Astrocyte (in vitro differentiated cells and primary cell): Measurements from ENCODE around the gene AJAP1. TPM values are rescaled to one million over a fixed set of nuclear protein-coding genes. Genes with fewer than 3 reads are reported as not detected.
"Not testable (repeated sequence)": the region's sequence is repeated elsewhere in the genome, so short reads cannot be mapped to it uniquely, and the experiment has no call there.

Source experiments
- DNase-seq: peaks from one replicate; pipeline ENCODE4 v3.0.0-alpha.2; 2010; ENCODE audit warnings: low read depth
- FAIRE-seq: peaks from 2 replicates; lab custom pipeline; 2011; peaks lifted over from hg19 to GRCh38; lab: Jason Lieb, UNC
- H2AFZ ChIP-seq: 2 replicates; pipeline ENCODE4 v1.6.0; 2012; ENCODE audit warnings: low read depth, low read length, inconsistent platforms
- H3K27ac ChIP-seq: 2 replicates; pipeline ENCODE4 v1.5.1; 2011; ENCODE audit warnings: low read depth, low read length, inconsistent platforms
- H3K27me3 ChIP-seq: 2 replicates; pipeline ENCODE4 v1.6.0; 2011; ENCODE audit warnings: low read length, inconsistent platforms; ENCODE audit not compliant: insufficient read depth
- H3K36me3 ChIP-seq: 2 replicates; pipeline ENCODE4 v1.5.1; 2011; ENCODE audit warnings: low read length, inconsistent platforms; ENCODE audit not compliant: insufficient read depth
- H3K4me1 ChIP-seq: 2 replicates; pipeline ENCODE4 v1.5.1; 2011; ENCODE audit warnings: low read length, inconsistent platforms; ENCODE audit not compliant: insufficient read depth
- H3K4me2 ChIP-seq: 2 replicates; pipeline ENCODE4 v1.6.0; 2012; ENCODE audit warnings: low read length, inconsistent platforms
- H3K4me3 ChIP-seq: 2 replicates; pipeline ENCODE4 v1.5.1; 2011; ENCODE audit warnings: low read depth, mild to moderate bottlenecking, low read length, inconsistent platforms; ENCODE audit not compliant: insufficient read depth
- H3K79me2 ChIP-seq: 2 replicates; pipeline ENCODE4 v1.6.0; 2012; ENCODE audit warnings: mild to moderate bottlenecking, low read length, inconsistent platforms; ENCODE audit not compliant: insufficient read depth
- H3K9ac ChIP-seq: 2 replicates; pipeline ENCODE4 v1.6.0; 2012; ENCODE audit warnings: mild to moderate bottlenecking, low read length, inconsistent platforms
- H3K9me3 ChIP-seq: 2 replicates; pipeline ENCODE4 v1.5.1; 2012; ENCODE audit warnings: low read depth, mild to moderate bottlenecking, low read length, inconsistent platforms; ENCODE audit not compliant: insufficient read depth
- H4K20me1 ChIP-seq: 2 replicates; pipeline ENCODE4 v1.6.0; 2012; ENCODE audit warnings: low read length, inconsistent platforms; ENCODE audit not compliant: insufficient read depth
- H3K27ac Mint-ChIP-seq: one replicate; pipeline ENCODE4 v1.8.0; 2021; ENCODE audit warnings: mild to moderate bottlenecking, mixed read lengths; ENCODE audit not compliant: unreplicated experiment
- H3K27me3 Mint-ChIP-seq: one replicate; pipeline ENCODE4 v1.8.0; 2021; ENCODE audit warnings: low read depth, mixed read lengths; ENCODE audit not compliant: unreplicated experiment
- H3K36me3 Mint-ChIP-seq: one replicate; pipeline ENCODE4 v1.8.0; 2021; ENCODE audit warnings: low read depth, mixed read lengths; ENCODE audit not compliant: unreplicated experiment
- H3K4me1 Mint-ChIP-seq: one replicate; pipeline ENCODE4 v1.8.0; 2021; ENCODE audit warnings: low read depth, mixed read lengths; ENCODE audit not compliant: unreplicated experiment
- H3K4me3 Mint-ChIP-seq: one replicate; pipeline ENCODE4 v1.8.0; 2021; ENCODE audit warnings: mild to moderate bottlenecking, moderate library complexity, mixed read lengths; ENCODE audit not compliant: unreplicated experiment
- H3K9me3 Mint-ChIP-seq: one replicate; pipeline ENCODE4 v1.8.0; 2021; ENCODE audit warnings: mild to moderate bottlenecking, mixed read lengths; ENCODE audit not compliant: unreplicated experiment
- CTCF ChIP-seq: IDR thresholded peaks from 2 replicates; pipeline ENCODE4 v1.5.1; 2011; ENCODE audit warnings: low read depth, mild to moderate bottlenecking, inconsistent platforms, low read length, moderate library complexity; ENCODE audit not compliant: insufficient read depth
- EZH2 ChIP-seq: IDR thresholded peaks from 2 replicates; pipeline ENCODE4 v1.6.1; 2012; ENCODE audit warnings: mild to moderate bottlenecking, low read length, inconsistent platforms; ENCODE audit not compliant: insufficient read depth
- total RNA-seq: library from RNA; stranded (reverse); gene quantifications from 2 replicates; pipeline ENCODE4 v1.2.1, GENCODE V29; 2021

Gene AJAP1
- total RNA-seq, 1 donor from 2014 or later = 0.34 TPM

GRCh38 chr1:4664095-4664494 lies 9.7 kb downstream of the AJAP1 start:
- H3K4me2 ChIP-seq = no peak overlapping the region
- peaks cover 2% of the 10 kb centered on the region for H3K9me3 ChIP-seq
- H3K9me3 Mint-ChIP-seq = peaks cover 6% of the 10 kb centered on the region
- H3K4me1 Mint-ChIP-seq = peaks cover 7% of the 10 kb centered on the region
- H4K20me1 ChIP-seq = no peaks in the 10 kb centered on the region
- no peaks in the 10 kb centered on the region for H3K27me3 ChIP-seq
- no peak overlapping the region for H3K27ac Mint-ChIP-seq
- H2AFZ ChIP-seq = no peak overlapping the region
- no peak overlapping the region for H3K9ac ChIP-seq
- no peaks in the 10 kb centered on the region for H3K79me2 ChIP-seq
- no peak for FAIRE-seq
- H3K4me3 Mint-ChIP-seq = no peak overlapping the region
- no peaks in the 10 kb centered on the region for H3K36me3 ChIP-seq
- peaks cover 1% of the 10 kb centered on the region for H3K36me3 Mint-ChIP-seq
- peaks cover 51% of the 10 kb centered on the region for H3K27me3 Mint-ChIP-seq
- H3K4me1 ChIP-seq = no peaks in the 10 kb centered on the region
- no peak overlapping the region for H3K27ac ChIP-seq
- no peak overlapping the region for H3K4me3 ChIP-seq
- TF ChIP-seq CTCF (no peak), EZH2 (no peak)
- no peak for DNase-seq

GRCh38 chr1:4664606-4665005 lies 10.2 kb downstream of the AJAP1 start:
- DNase-seq (no peak), FAIRE-seq (no peak)
- no peaks in the 10 kb centered on the region for H3K36me3 ChIP-seq
- no peaks in the 10 kb centered on the region for H4K20me1 ChIP-seq
- H3K27me3 ChIP-seq = no peaks in the 10 kb centered on the region
- H3K9ac ChIP-seq = no peak overlapping the region
- H3K27ac ChIP-seq = no peak overlapping the region
- Mint-ChIP-seq H3K4me3 (no peak overlapping the region), H3K36me3 (peaks cover 1% of the 10 kb centered on the region), H3K27me3 (peaks cover 46% of the 10 kb centered on the region), H3K4me1 (peaks cover 4% of the 10 kb centered on the region), H3K9me3 (peaks cover 6% of the 10 kb centered on the region), H3K27ac (no peak overlapping the region)
- no peak overlapping the region for H3K4me3 ChIP-seq
- no peaks in the 10 kb centered on the region for H3K4me1 ChIP-seq
- H3K79me2 ChIP-seq = no peaks in the 10 kb centered on the region
- H3K9me3 ChIP-seq = peaks cover 2% of the 10 kb centered on the region
- TF ChIP-seq CTCF (no peak), EZH2 (no peak)
- H2AFZ ChIP-seq = no peak overlapping the region
- no peak overlapping the region for H3K4me2 ChIP-seq

GRCh38 chr1:4665456-4665855 lies 11.0 kb downstream of the AJAP1 start:
- Histone ChIP-seq H3K27ac (no peak overlapping the region), H4K20me1 (no peaks in the 10 kb centered on the region), H3K36me3 (no peaks in the 10 kb centered on the region), H3K79me2 (no peaks in the 10 kb centered on the region), H3K4me3 (no peak overlapping the region), H3K9ac (no peak overlapping the region), H2AFZ (no peak overlapping the region), H3K4me2 (no peak overlapping the region), H3K27me3 (no peaks in the 10 kb centered on the region), H3K4me1 (no peaks in the 10 kb centered on the region), H3K9me3 (peaks cover 2% of the 10 kb centered on the region)
- Mint-ChIP-seq H3K9me3 (peaks cover 6% of the 10 kb centered on the region), H3K27me3 (peaks cover 42% of the 10 kb centered on the region), H3K36me3 (peaks cover 1% of the 10 kb centered on the region), H3K4me1 (peaks cover 4% of the 10 kb centered on the region), H3K27ac (no peak overlapping the region), H3K4me3 (no peak overlapping the region)
- FAIRE-seq (no peak), DNase-seq (no peak)
- TF ChIP-seq CTCF = no peak
- no peak for TF ChIP-seq EZH2

- H3K27me3 Mint-ChIP-seq = peaks cover 38% of the 10 kb centered on the region
- Histone ChIP-seq H3K9ac (peak overlapping the region; percentile 43), H3K27ac (peak overlapping the region; percentile 68)
- H3K79me2 ChIP-seq, FAIRE-seq, H3K4me3 Mint-ChIP-seq, H2AFZ ChIP-seq, H3K4me2 ChIP-seq, H3K4me3 ChIP-seq, H3K27me3 ChIP-seq, H3K9me3 Mint-ChIP-seq, H3K9me3 ChIP-seq, H3K36me3 ChIP-seq, H3K4me1 ChIP-seq, H3K4me1 Mint-ChIP-seq, H3K27ac Mint-ChIP-seq, H3K36me3 Mint-ChIP-seq, H4K20me1 ChIP-seq: not testable (repeated sequence)
- peak; percentile 54 for DNase-seq
Measured at GRCh38 chr1:4666683-4667082, 12.3 kb downstream of the AJAP1 start.
